T-helper 2 cell treated with Interferon-gamma antibody and Interleukin-4, amounts not matched to agents 5 μg/mL and 100 μg/mL, for 36 hours (primary cell): ENCODE results near the gene ACACB.

Experiments
- DNase-seq: peaks from one replicate; pipeline ENCODE4 v3.0.0; 2021; ENCODE audit warnings: low spot score
- H3K27ac Mint-ChIP-seq: one replicate; pipeline ENCODE4 v1.8.0; 2021; ENCODE audit warnings: mild to moderate bottlenecking, mixed read lengths
- H3K27me3 Mint-ChIP-seq: one replicate; pipeline ENCODE4 v1.8.0; 2021; ENCODE audit warnings: low read depth, mixed read lengths
- H3K36me3 Mint-ChIP-seq: one replicate; pipeline ENCODE4 v1.8.0; 2021; ENCODE audit warnings: low read depth, mixed read lengths
- H3K4me1 Mint-ChIP-seq: one replicate; pipeline ENCODE4 v1.8.0; 2021; ENCODE audit warnings: low read depth, mixed read lengths
- H3K4me3 Mint-ChIP-seq: one replicate; pipeline ENCODE4 v1.8.0; 2022; ENCODE audit warnings: mild to moderate bottlenecking, moderate library complexity, mixed read lengths
- H3K9me3 Mint-ChIP-seq: one replicate; pipeline ENCODE4 v1.8.0; 2021; ENCODE audit warnings: mixed read lengths

ACACB gene

GRCh38 chr12:109305547-109305946, 189.2 kb downstream of the ACACB start:
- Mint-ChIP-seq H3K27me3 (peaks cover 60% of the 10 kb centered on the region), H3K27ac (no peak overlapping the region), H3K36me3 (no peaks in the 10 kb centered on the region), H3K4me1 (peaks cover 2% of the 10 kb centered on the region), H3K9me3 (no peaks in the 10 kb centered on the region), H3K4me3 (no peak overlapping the region)
- DNase-seq: no peak

DNA sequence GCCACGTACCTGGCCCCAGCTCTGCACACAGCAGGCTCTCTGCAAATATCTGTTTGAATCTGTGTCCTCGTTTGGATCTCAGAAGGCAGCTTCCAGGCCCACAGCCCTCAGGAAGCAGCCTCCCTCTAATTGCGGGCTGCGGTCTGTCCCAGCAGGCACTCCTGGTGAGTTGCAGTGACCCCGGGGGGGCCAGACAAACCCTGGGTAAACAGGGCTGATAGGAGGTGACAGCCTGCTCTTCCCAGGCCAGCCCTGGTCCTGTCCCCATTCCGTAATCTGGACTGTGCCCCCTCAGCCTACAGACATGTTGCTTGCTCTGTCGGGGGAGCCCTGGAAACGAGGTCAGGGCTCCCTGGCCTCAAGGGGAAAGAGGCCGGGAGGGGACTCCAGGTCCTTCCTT, 190.7 kb downstream of the ACACB start:
- H3K4me1 Mint-ChIP-seq: peaks cover 5% of the 10 kb centered on the region
- no peaks in the 10 kb centered on the region for H3K9me3 Mint-ChIP-seq
- no peak for DNase-seq
- H3K4me3 Mint-ChIP-seq: no peak overlapping the region
- peaks cover 69% of the 10 kb centered on the region for H3K27me3 Mint-ChIP-seq
- no peak overlapping the region for H3K27ac Mint-ChIP-seq
- no peaks in the 10 kb centered on the region for H3K36me3 Mint-ChIP-seq

GRCh38 chr12:109308534-109309380, 192.4 kb downstream of the ACACB start, which contains the start of gene FOXN4:
FOXN4 (minus strand) TSS chr12:109309284; CDS start chr12:109308321, 963 bp downstream.
- Mint-ChIP-seq H3K4me1 (peaks cover 5% of the 10 kb centered on the region), H3K27ac (no peak within 1 kb of the TSS), H3K4me3 (peak within 1 kb of the TSS; percentile 84), H3K36me3 (no peaks in the 10 kb centered on the region), H3K9me3 (no peaks in the 10 kb centered on the region), H3K27me3 (peaks cover 69% of the 10 kb centered on the region)
- DNase-seq: no peak

DNA sequence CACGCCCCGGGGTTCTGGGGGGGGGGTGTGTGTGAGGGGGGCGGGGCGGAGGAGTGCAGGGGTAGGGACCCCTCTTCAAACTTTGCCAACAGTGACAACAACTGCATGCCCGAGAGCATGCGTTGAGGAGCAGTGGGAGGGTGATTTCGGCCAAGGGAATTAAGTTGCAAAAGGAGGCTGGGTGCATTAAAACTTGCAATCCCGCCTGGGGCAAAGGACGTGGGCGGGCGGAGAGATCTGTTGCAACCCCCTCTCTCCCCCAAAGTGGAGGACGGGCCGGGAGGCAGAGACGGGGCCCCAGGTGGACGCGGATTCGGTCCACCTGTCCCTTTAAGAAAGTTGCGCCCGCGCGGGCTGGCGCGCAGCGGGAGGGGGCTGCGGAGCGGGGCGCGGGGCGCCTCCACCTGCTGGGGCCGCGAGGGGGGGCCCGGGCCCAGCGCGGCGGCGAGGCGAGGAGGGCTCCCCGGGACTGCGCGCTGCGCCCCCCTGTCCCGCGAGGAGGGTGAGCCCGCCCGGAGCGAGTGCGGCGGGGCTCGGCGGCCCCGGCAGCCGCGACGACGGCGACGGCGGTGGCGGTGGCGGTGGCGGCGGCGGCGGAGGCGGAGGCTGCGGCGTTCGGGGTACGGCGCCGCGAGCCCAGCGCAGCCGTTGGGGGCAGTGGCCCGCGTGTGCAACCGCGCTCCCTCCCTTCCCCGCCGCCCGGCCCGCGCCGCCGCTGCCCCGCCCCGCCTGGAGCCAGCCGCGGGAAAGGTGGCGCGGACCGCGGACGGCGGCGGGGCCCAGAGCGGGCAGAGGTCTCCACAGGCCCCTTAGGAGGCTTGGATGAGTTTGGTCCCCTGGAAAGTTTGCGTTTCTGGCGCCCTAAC, 193.2 kb downstream of the ACACB start:
- peaks cover 70% of the 10 kb centered on the region for H3K27me3 Mint-ChIP-seq
- no peaks in the 10 kb centered on the region for H3K9me3 Mint-ChIP-seq
- peaks cover 5% of the 10 kb centered on the region for H3K4me1 Mint-ChIP-seq
- peak overlapping the region; percentile 84 for H3K4me3 Mint-ChIP-seq
- no peak overlapping the region for H3K27ac Mint-ChIP-seq
- no peaks in the 10 kb centered on the region for H3K36me3 Mint-ChIP-seq
- no peak for DNase-seq

GRCh38 chr12:109310247-109311125, 194.1 kb downstream of the ACACB start:
- no peak for DNase-seq
- Mint-ChIP-seq H3K27ac (no peak overlapping the region), H3K4me3 (peak overlapping the region; percentile 74), H3K27me3 (peaks cover 76% of the 10 kb centered on the region), H3K4me1 (peaks cover 5% of the 10 kb centered on the region), H3K36me3 (no peaks in the 10 kb centered on the region), H3K9me3 (no peaks in the 10 kb centered on the region)
